Measurements from ENCODE around the gene CUL1. TPM values are rescaled to one million over a fixed set of nuclear protein-coding genes. Genes with fewer than 3 reads are reported as not detected.
A peak's percentile ranks its signal among the peaks of the same experiment; 100 is the strongest.

The CUL1 gene
- total RNA-seq, 2 donors from 2014 or later, result 19.5 to 23.1 TPM

GRCh38 chr7:148662646-148663045 lies 36.1 kb upstream of the CUL1 start:
- no peaks in the 10 kb centered on the region for H3K9me3 ChIP-seq

GRCh38 chr7:148664324-148664723 lies 34.4 kb upstream of the CUL1 start:
- no peaks in the 10 kb centered on the region for H3K36me3 ChIP-seq (replicated peaks in 1 of 2; ENCODE audit: insufficient read depth in 1 of 2, low read depth in 2 of 2)
- no peak overlapping the region for H3K27ac ChIP-seq
- intact Hi-C loops (cut with DNase I), result no loop called here
- H3K27me3 ChIP-seq, result no peaks in the 10 kb centered on the region
- 36 to 41% methylated on average over 6 of the region's 6 CpGs for WGBS, 2 donors
- H3K9me3 ChIP-seq, result no peaks in the 10 kb centered on the region
- TF ChIP-seq POLR2A (IDR thresholded peaks at IDR 0.05) (no peak), CTCF (IDR thresholded peaks at IDR 0.05) (no peak)
- H3K4me1 ChIP-seq, result no peaks in the 10 kb centered on the region
- no peak overlapping the region for H3K4me3 ChIP-seq
- no peak for ATAC-seq
- peak in 1 of 4 donors; percentile 8 for DNase-seq

More at GRCh38 chr7:148662646-148663045, 36.1 kb upstream of the CUL1 start:
- TF ChIP-seq CTCF (IDR thresholded peaks at IDR 0.05), result no peak
- TF ChIP-seq POLR2A (IDR thresholded peaks at IDR 0.05), result no peak
- ATAC-seq (no peak), DNase-seq (no peak)
- intact Hi-C loops (cut with DNase I), result no loop called here
- H3K4me3 ChIP-seq, result no peak overlapping the region
- no peaks in the 10 kb centered on the region for H3K36me3 ChIP-seq (replicated peaks in 1 of 2; ENCODE audit: insufficient read depth in 1 of 2, low read depth in 2 of 2)
- H3K27me3 ChIP-seq, result no peaks in the 10 kb centered on the region
- H3K27ac ChIP-seq, result no peak overlapping the region
- no peaks in the 10 kb centered on the region for H3K4me1 ChIP-seq
- WGBS, 2 donors, result 53 to 76% methylated on average over 3 of the region's 3 CpGs

GRCh38 chr7:148665221-148665620 lies 33.5 kb upstream of the CUL1 start:
- H3K9me3 ChIP-seq, result no peaks in the 10 kb centered on the region
- H3K27ac ChIP-seq, result no peak overlapping the region
- no peaks in the 10 kb centered on the region for H3K27me3 ChIP-seq
- WGBS, 2 donors, result 72 to 73% methylated on average over 4 of the region's 4 CpGs
- H3K4me3 ChIP-seq, result no peak overlapping the region
- no peaks in the 10 kb centered on the region for H3K4me1 ChIP-seq
- no peak for DNase-seq
- ATAC-seq, result no peak
- intact Hi-C loops (cut with DNase I), result no loop called here
- TF ChIP-seq POLR2A (IDR thresholded peaks at IDR 0.05), result no peak
- TF ChIP-seq CTCF (IDR thresholded peaks at IDR 0.05), result no peak
- H3K36me3 ChIP-seq (replicated peaks in 1 of 2; ENCODE audit: insufficient read depth in 1 of 2, low read depth in 2 of 2), result no peaks in the 10 kb centered on the region

GRCh38 chr7:148669927-148670326 lies 28.8 kb upstream of the CUL1 start:
- Histone ChIP-seq H3K27me3 (no peaks in the 10 kb centered on the region), H3K27ac (no peak overlapping the region), H3K4me3 (no peak overlapping the region), H3K9me3 (no peaks in the 10 kb centered on the region), H3K4me1 (no peaks in the 10 kb centered on the region), H3K36me3 (replicated peaks in 1 of 2; ENCODE audit: insufficient read depth in 1 of 2, low read depth in 2 of 2) (no peaks in the 10 kb centered on the region)
- ATAC-seq (no peak), DNase-seq (no peak)
- WGBS, 2 donors, result 80 to 94% methylated on average over 3 of the region's 3 CpGs
- intact Hi-C loops (cut with DNase I), result no loop called here
- TF ChIP-seq CTCF (IDR thresholded peaks at IDR 0.05), result no peak
- TF ChIP-seq POLR2A (IDR thresholded peaks at IDR 0.05), result no peak

GRCh38 chr7:148670374-148670773 lies 28.3 kb upstream of the CUL1 start:
- ATAC-seq, result no peak
- intact Hi-C loops (cut with DNase I), result no loop called here
- no peak for DNase-seq
- Histone ChIP-seq H3K9me3 (no peaks in the 10 kb centered on the region), H3K4me1 (no peaks in the 10 kb centered on the region), H3K4me3 (no peak overlapping the region), H3K27ac (no peak overlapping the region), H3K36me3 (replicated peaks in 1 of 2; ENCODE audit: insufficient read depth in 1 of 2, low read depth in 2 of 2) (no peaks in the 10 kb centered on the region), H3K27me3 (no peaks in the 10 kb centered on the region)
- WGBS, 2 donors, result 61 to 69% methylated on average over 4 of the region's 4 CpGs
- no peak for TF ChIP-seq POLR2A (IDR thresholded peaks at IDR 0.05)
- TF ChIP-seq CTCF (IDR thresholded peaks at IDR 0.05), result no peak

Data from body of pancreas (tissue), 4 donors.